ENCODE measurements around the gene TXNDC8.

- TF ChIP-seq CTCF (IDR thresholded peaks at IDR 0.05; ENCODE audit: borderline replicate concordance, extremely low read depth, low read length, poor library complexity, severe bottlenecking) (no peak), EZH2 (IDR thresholded peaks at IDR 0.05; ENCODE audit: borderline replicate concordance, low read depth, low read length, severe bottlenecking) (no peak)
These were observed 33.8 kb upstream of the TXNDC8 start for GRCh38 chr9:110371411-110372007.
